ENCODE data around the gene CDH5.

DNA sequence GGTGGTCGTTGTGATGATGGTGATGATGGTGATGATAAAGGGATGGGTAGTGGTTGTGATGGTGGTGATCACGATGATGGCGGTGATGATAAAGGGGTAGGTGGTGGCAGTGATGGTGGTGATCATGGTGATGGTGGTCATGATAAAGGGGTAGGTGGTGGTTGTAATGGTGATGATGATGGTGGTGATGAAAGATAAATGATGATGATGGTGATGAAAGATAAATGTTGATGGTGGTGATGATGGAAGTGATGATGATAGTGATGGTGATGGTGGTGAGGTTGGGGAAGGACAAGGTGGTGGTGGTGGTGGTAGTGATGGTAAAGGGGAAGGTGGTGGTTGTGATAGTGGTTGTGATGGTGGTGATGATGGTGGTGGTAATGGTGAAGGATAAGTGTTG is 13.9 kb downstream of the CDH5 start:
- TF ChIP-seq NRF1 (IDR thresholded peaks at IDR 0.05; ENCODE audit: low read depth, low read length) (no peak), EP300 (IDR thresholded peaks at IDR 0.05; ENCODE audit: borderline replicate concordance in 1 of 2, low read depth in 2 of 2, low read length in 2 of 2) (no peak)
- TF ChIP-seq, protein P1, sequence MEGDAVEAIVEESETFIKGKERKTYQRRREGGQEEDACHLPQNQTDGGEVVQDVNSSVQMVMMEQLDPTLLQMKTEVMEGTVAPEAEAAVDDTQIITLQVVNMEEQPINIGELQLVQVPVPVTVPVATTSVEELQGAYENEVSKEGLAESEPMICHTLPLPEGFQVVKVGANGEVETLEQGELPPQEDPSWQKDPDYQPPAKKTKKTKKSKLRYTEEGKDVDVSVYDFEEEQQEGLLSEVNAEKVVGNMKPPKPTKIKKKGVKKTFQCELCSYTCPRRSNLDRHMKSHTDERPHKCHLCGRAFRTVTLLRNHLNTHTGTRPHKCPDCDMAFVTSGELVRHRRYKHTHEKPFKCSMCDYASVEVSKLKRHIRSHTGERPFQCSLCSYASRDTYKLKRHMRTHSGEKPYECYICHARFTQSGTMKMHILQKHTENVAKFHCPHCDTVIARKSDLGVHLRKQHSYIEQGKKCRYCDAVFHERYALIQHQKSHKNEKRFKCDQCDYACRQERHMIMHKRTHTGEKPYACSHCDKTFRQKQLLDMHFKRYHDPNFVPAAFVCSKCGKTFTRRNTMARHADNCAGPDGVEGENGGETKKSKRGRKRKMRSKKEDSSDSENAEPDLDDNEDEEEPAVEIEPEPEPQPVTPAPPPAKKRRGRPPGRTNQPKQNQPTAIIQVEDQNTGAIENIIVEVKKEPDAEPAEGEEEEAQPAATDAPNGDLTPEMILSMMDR (IDR thresholded peaks at IDR 0.05; ENCODE audit: control extremely low read depth in 1 of 3, insufficient read depth in 1 of 3, low read depth in 1 of 3, low read length in 3 of 3), result no peak
